Transverse colon (tissue), 4 donors: ENCODE measurements around the gene APBA1. TPM values are rescaled to one million over a fixed set of nuclear protein-coding genes. Genes with fewer than 3 reads are reported as not detected.

Experiments
- DNase-seq: peaks from one replicate; pipeline ENCODE4 v3.0.0-alpha.2; 2019
- H3K27ac ChIP-seq, 4 donors: fragments of 200-600 bp; sonication (generic); 2 replicates each; pipeline ENCODE4 v1.5.1; 2016 to 2018; ENCODE audit warnings: inconsistent platforms in 4 of 4
- H3K27me3 ChIP-seq: fragments of 200-600 bp; sonication (generic); 2 replicates; pipeline ENCODE4 v1.5.1; 2017; ENCODE audit warnings: inconsistent platforms
- H3K36me3 ChIP-seq, 4 donors: fragments of 200-600 bp; sonication (generic); 2 replicates each; pipeline ENCODE4 v1.5.1; 2017 to 2019; ENCODE audit warnings: inconsistent platforms in 4 of 4
- H3K4me1 ChIP-seq, 4 donors: fragments of 200-600 bp; sonication (generic); 2 replicates each; pipeline ENCODE4 v1.5.1; 2017 to 2020; ENCODE audit warnings: inconsistent platforms in 4 of 4
- H3K4me3 ChIP-seq, 4 donors: fragments of 200-600 bp; sonication (generic); 1 replicate in 1 of 4; 2 replicates in 3 of 4; pipeline versions ENCODE4 v1.5.1 to v1.6.1; 2017 to 2019; ENCODE audit warnings: inconsistent platforms in 4 of 4
- H3K9me3 ChIP-seq, 2 donors: fragments of 200-600 bp; sonication (generic); 2 replicates each; pipeline ENCODE4 v1.5.1; 2017 to 2019; ENCODE audit warnings: inconsistent platforms in 2 of 2
- EP300 ChIP-seq: sonication (generic); formaldehyde crosslinking; IDR thresholded peaks from one replicate; pipeline ENCODE4 v1.6.1; 2017; ENCODE audit warnings: antibody characterized with exemption, low read depth
- POLR2A ChIP-seq: fragments of 450-650 bp; IDR thresholded peaks from one replicate; pipeline ENCODE4 v1.6.1; 2016; ENCODE audit warnings: antibody characterized with exemption, mild to moderate bottlenecking, moderate library complexity
- POLR2AphosphoS5 ChIP-seq, 3 donors: sonication (generic); formaldehyde crosslinking; IDR thresholded peaks; one replicate each; pipeline ENCODE4 v1.6.1; 2016; ENCODE audit warnings: antibody characterized with exemption in 3 of 3
- WGBS, 2 donors: methylation state at CpG; one replicate each; pipeline ENCODE4 v1.1.5; 2018; ENCODE audit warnings: low coverage in 1 of 2; 5-methylcytosine and 5-hydroxymethylcytosine counted together
- in situ Hi-C, 4 donors: fragments of 200-750 bp; cut with MboI; loops; one replicate each; pipeline versions ENCODE4 v1.15.0 to v1.15.1; 2017; ENCODE audit warnings: low sequenced_read_pairs in 3 of 4, low pct_ligation_motif_present in 1 of 4, low pct_unique_long_range_greater_than_20kb in 1 of 4
- intact Hi-C: fragments of 100-400 bp; cut with DNase I; formaldehyde crosslinking; loops from one replicate; pipeline ENCODE4 v1.15.1; 2023; ENCODE audit warnings: low total_unique reads
- total RNA-seq, 4 donors: library from RNA; depleted of rRNA; stranded (reverse); fragments of >200 nt; gene quantifications; one replicate each; pipeline ENCODE4 v1.1.0, GENCODE V29; 2016
- TF ChIP-seq, protein P1 (sequence below), 5 experiments: fragments of 200-600 bp in 3 of 5; fragments of 450-650 bp in 2 of 5; sonication (generic) in 3 of 5; IDR thresholded peaks; 1 replicate in 2 of 5; 2 replicates in 3 of 5; pipeline ENCODE4 v1.5.1; 2016 to 2017; ENCODE audit warnings: antibody characterized with exemption in 5 of 5, inconsistent platforms in 3 of 5, mild to moderate bottlenecking in 2 of 5, moderate library complexity in 1 of 5

The APBA1 gene
- total RNA-seq, 4 donors from 2014 or later: 7.6 to 11.6 (median 10.2) TPM

- no peak overlapping the region for H3K4me3 ChIP-seq
- intact Hi-C loops (no loop called here), in situ Hi-C loops (no loop called here)
- H3K9me3 ChIP-seq: no peaks in the 10 kb centered on the region
- no peak overlapping the region for H3K27ac ChIP-seq
- TF ChIP-seq POLR2A (no peak), EP300 (no peak), POLR2AphosphoS5 (IDR thresholded peaks at IDR 0.05) (no peak)
- TF ChIP-seq, protein P1, sequence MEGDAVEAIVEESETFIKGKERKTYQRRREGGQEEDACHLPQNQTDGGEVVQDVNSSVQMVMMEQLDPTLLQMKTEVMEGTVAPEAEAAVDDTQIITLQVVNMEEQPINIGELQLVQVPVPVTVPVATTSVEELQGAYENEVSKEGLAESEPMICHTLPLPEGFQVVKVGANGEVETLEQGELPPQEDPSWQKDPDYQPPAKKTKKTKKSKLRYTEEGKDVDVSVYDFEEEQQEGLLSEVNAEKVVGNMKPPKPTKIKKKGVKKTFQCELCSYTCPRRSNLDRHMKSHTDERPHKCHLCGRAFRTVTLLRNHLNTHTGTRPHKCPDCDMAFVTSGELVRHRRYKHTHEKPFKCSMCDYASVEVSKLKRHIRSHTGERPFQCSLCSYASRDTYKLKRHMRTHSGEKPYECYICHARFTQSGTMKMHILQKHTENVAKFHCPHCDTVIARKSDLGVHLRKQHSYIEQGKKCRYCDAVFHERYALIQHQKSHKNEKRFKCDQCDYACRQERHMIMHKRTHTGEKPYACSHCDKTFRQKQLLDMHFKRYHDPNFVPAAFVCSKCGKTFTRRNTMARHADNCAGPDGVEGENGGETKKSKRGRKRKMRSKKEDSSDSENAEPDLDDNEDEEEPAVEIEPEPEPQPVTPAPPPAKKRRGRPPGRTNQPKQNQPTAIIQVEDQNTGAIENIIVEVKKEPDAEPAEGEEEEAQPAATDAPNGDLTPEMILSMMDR (IDR thresholded peaks at IDR 0.05): no peak
- no peak for DNase-seq
- no peaks in the 10 kb centered on the region for H3K27me3 ChIP-seq
- peaks cover 0 to 7% (median 0%) of the 10 kb centered on the region in 4 donors for H3K4me1 ChIP-seq
- no peaks in the 10 kb centered on the region for H3K36me3 ChIP-seq
- WGBS, 2 donors: 83 to 91% methylated on average over 1 of the region's 1 CpG
Measured at GRCh38 chr9:69643098-69643497, 29.1 kb downstream of the APBA1 start.

DNA sequence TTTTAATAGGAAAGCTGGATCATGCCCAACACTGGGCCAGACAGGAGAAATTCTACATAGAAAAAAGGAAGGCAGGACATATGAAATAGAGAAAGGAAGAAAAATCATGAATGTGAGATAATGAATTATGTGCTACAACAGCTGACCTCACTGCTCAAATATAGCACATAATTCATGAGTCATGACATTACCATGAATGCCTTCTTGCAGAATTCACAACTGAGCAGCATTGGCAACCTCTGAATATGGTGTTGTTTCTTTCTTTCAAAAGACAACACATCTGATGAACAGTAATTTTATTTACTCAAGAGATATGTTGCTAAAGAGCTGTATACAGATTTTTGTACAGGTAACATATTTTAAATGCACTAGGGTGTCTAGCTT is 34.4 kb downstream of the APBA1 start:
- DNase-seq: no peak
- in situ Hi-C loops (no loop called here), intact Hi-C loops (no loop called here)
- TF ChIP-seq POLR2AphosphoS5 (IDR thresholded peaks at IDR 0.05): no peak
- TF ChIP-seq EP300: no peak
- no peak for TF ChIP-seq POLR2A
- TF ChIP-seq, protein P1 (IDR thresholded peaks at IDR 0.05): no peak
- H3K9me3 ChIP-seq: no peaks in the 10 kb centered on the region
- no peak overlapping the region for H3K27ac ChIP-seq
- H3K4me1 ChIP-seq: no peaks in the 10 kb centered on the region
- H3K4me3 ChIP-seq: no peak overlapping the region
- H3K36me3 ChIP-seq: no peaks in the 10 kb centered on the region
- no peaks in the 10 kb centered on the region for H3K27me3 ChIP-seq

- no peaks in the 10 kb centered on the region for H3K4me1 ChIP-seq
- H3K36me3 ChIP-seq: no peaks in the 10 kb centered on the region
- H3K27me3 ChIP-seq: no peaks in the 10 kb centered on the region
- intact Hi-C loops: no loop called here
- no peak overlapping the region for H3K4me3 ChIP-seq
- 86 to 93% methylated on average over 2 of the region's 2 CpGs for WGBS, 2 donors
- TF ChIP-seq, protein P1 (IDR thresholded peaks at IDR 0.05): no peak
- TF ChIP-seq POLR2AphosphoS5 (IDR thresholded peaks at IDR 0.05) (no peak), EP300 (no peak), POLR2A (no peak)
- in situ Hi-C loops: no loop called here
- DNase-seq: no peak
- H3K9me3 ChIP-seq: no peaks in the 10 kb centered on the region
- no peak overlapping the region for H3K27ac ChIP-seq
Measured at GRCh38 chr9:69637193-69637816, 34.9 kb downstream of the APBA1 start.

DNA sequence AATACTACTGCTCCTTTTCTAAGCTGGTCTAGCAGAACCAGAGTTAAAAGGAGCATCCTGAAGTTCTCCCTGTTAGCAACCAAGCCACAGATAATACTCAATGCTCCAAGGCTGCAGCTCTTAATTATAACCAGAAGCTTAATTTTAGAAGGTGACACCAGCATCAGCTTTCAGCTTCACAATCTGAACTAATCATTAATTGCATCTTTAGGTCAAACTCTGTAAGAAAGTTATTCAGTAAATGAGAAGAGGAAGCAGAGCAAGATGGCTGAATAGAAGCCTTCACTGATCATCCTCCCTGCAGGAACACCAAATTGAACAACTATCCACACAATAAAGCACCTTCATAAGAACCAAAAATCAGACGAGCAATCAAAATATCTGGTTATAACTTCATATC is 38.5 kb downstream of the APBA1 start:
- Histone ChIP-seq H3K4me3 (no peak overlapping the region), H3K27me3 (no peaks in the 10 kb centered on the region), H3K4me1 (no peaks in the 10 kb centered on the region), H3K27ac (no peak overlapping the region), H3K9me3 (no peaks in the 10 kb centered on the region), H3K36me3 (no peaks in the 10 kb centered on the region)
- TF ChIP-seq, protein P1 (IDR thresholded peaks at IDR 0.05): no peak
- TF ChIP-seq POLR2A (no peak), POLR2AphosphoS5 (IDR thresholded peaks at IDR 0.05) (no peak), EP300 (no peak)
- in situ Hi-C loops: no loop called here
- DNase-seq: no peak
- intact Hi-C loops: no loop called here
- WGBS, 2 donors: 81% methylated on average over 1 of the region's 1 CpG; no CpG with 5 or more reads in 1 of the 2 donors
